Osteoblast (primary cell): ENCODE results near the gene EYS. TPM values are rescaled to one million over a fixed set of nuclear protein-coding genes. Genes with fewer than 3 reads are reported as not detected.

Experiments used
- DNase-seq: peaks from one replicate; pipeline ENCODE4 v3.0.0; 2011; ENCODE audit warnings: low spot score, mixed read lengths; ENCODE audit not compliant: insufficient read length; ENCODE audit errors: missing footprints
- H2AFZ ChIP-seq: 2 replicates; pipeline ENCODE4 v1.6.0; 2011; ENCODE audit warnings: mild to moderate bottlenecking, low read length
- H3K27ac ChIP-seq: 2 replicates; pipeline ENCODE4 v1.5.1; 2011; ENCODE audit warnings: mild to moderate bottlenecking, low read depth, low read length, moderate library complexity
- H3K27me3 ChIP-seq: 2 replicates; pipeline ENCODE4 v1.6.0; 2012; ENCODE audit warnings: mild to moderate bottlenecking, control low read depth, inconsistent platforms, low read length, moderate library complexity; ENCODE audit not compliant: insufficient read depth
- H3K36me3 ChIP-seq: 2 replicates; pipeline ENCODE4 v1.5.1; 2011; ENCODE audit warnings: mild to moderate bottlenecking, low read length, control low read depth, moderate library complexity; ENCODE audit not compliant: insufficient read depth
- H3K4me1 ChIP-seq: 2 replicates; pipeline ENCODE4 v1.5.1; 2011; ENCODE audit warnings: mild to moderate bottlenecking, low read length, control low read depth, moderate library complexity; ENCODE audit not compliant: insufficient read depth
- H3K4me2 ChIP-seq: 2 replicates; pipeline ENCODE4 v1.6.0; 2011; ENCODE audit warnings: mild to moderate bottlenecking, low read length; ENCODE audit not compliant: insufficient read depth
- H3K4me3 ChIP-seq: fragments of 200-600 bp; sonication (generic); 3 replicates; pipeline ENCODE4 v1.5.1; 2012; ENCODE audit warnings: mild to moderate bottlenecking, low read length, inconsistent platforms; ENCODE audit not compliant: insufficient read depth
- H3K79me2 ChIP-seq: 2 replicates; pipeline ENCODE4 v1.6.0; 2012; ENCODE audit warnings: mild to moderate bottlenecking, low read length, control low read depth, inconsistent platforms; ENCODE audit not compliant: insufficient read depth
- H3K9me3 ChIP-seq: 2 replicates; pipeline ENCODE4 v1.5.1; 2011; ENCODE audit warnings: low read depth, low read length, control low read depth
- H4K20me1 ChIP-seq: 2 replicates; pipeline ENCODE4 v1.6.0; 2012; ENCODE audit warnings: mild to moderate bottlenecking, low read length, control low read depth; ENCODE audit not compliant: insufficient read depth
- total RNA-seq: library from RNA; depleted of rRNA; stranded (reverse); fragments of >200 nt; gene quantifications from 2 replicates; pipeline ENCODE4 v1.2.3, GENCODE V29; 2012
- TF ChIP-seq, protein P1 (sequence below): IDR thresholded peaks from 2 replicates; pipeline ENCODE4 v1.5.1; 2011; ENCODE audit warnings: mild to moderate bottlenecking, low read depth, low read length, moderate library complexity; ENCODE audit errors: extremely low read depth

EYS gene
- total RNA-seq, 1 donor, result under 0.01 TPM

DNA sequence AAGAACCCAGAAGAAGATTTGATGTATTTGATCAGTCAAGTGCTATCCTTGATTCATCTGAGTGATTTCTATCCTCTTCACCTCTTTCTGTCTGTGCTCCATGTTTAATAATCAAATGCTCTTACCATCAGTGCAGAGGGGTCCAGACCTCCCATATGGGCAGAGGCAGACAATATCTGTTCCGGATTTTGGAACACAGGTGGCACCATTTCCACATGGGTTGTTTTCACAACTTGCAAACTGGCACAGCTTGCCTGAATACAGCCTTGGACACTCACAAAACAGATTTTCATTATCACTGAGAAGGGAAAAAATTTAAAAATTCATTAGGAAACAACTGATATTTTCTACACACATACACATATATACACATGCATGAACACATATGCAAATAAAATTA lies 1843.0 kb downstream of the EYS start:
- DNase-seq, result no peak
- TF ChIP-seq, protein P1, sequence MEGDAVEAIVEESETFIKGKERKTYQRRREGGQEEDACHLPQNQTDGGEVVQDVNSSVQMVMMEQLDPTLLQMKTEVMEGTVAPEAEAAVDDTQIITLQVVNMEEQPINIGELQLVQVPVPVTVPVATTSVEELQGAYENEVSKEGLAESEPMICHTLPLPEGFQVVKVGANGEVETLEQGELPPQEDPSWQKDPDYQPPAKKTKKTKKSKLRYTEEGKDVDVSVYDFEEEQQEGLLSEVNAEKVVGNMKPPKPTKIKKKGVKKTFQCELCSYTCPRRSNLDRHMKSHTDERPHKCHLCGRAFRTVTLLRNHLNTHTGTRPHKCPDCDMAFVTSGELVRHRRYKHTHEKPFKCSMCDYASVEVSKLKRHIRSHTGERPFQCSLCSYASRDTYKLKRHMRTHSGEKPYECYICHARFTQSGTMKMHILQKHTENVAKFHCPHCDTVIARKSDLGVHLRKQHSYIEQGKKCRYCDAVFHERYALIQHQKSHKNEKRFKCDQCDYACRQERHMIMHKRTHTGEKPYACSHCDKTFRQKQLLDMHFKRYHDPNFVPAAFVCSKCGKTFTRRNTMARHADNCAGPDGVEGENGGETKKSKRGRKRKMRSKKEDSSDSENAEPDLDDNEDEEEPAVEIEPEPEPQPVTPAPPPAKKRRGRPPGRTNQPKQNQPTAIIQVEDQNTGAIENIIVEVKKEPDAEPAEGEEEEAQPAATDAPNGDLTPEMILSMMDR, result no peak

DNA sequence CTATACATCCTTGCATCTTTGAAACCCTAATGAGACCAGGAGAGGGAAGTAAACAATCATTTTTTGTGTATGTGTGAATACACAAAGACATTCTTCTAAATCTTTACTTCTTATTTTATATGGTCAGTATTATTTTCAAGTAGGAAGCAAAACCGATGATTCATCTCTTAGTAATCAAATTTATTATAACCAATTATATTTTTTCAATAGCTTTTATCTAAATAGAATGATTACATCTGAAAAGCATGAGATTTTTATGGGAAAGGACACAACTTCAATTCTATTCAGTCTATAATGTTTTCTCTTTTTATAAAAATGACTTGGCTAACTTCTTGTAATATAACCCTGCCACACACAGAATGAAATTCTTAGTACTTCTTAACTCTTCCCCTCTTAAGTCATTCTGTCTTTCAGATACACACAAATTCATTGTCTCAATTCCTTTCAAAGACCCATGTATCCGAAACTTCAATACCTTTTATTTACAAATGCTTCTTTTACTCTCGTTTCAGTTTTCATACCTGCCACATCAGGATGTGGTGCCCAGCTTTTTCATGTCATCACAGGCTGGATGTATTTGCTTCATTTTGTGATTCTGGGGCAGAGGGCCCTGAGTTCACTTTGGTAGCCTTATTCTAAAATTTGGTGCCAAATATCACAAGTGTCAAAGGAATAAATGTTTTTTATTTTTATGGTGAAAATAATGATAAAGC lies 1844.4 kb downstream of the EYS start:
- H3K4me3 ChIP-seq, result no peak overlapping the region
- no peaks in the 10 kb centered on the region for H3K27me3 ChIP-seq
- TF ChIP-seq, protein P1, result no peak
- H3K36me3 ChIP-seq, result no peaks in the 10 kb centered on the region
- no peaks in the 10 kb centered on the region for H3K4me1 ChIP-seq
- H3K27ac ChIP-seq, result no peak overlapping the region
- no peaks in the 10 kb centered on the region for H4K20me1 ChIP-seq
- DNase-seq, result no peak
- no peaks in the 10 kb centered on the region for H3K79me2 ChIP-seq
- no peak overlapping the region for H3K4me2 ChIP-seq
- H2AFZ ChIP-seq, result no peak overlapping the region
- H3K9me3 ChIP-seq, result no peaks in the 10 kb centered on the region

More for the DNA sequence above, 1843.0 kb downstream of the EYS start:
- Histone ChIP-seq H3K4me3 (no peak overlapping the region), H3K4me1 (no peaks in the 10 kb centered on the region), H3K4me2 (no peak overlapping the region), H3K36me3 (no peaks in the 10 kb centered on the region), H2AFZ (no peak overlapping the region), H3K79me2 (no peaks in the 10 kb centered on the region), H3K27me3 (no peaks in the 10 kb centered on the region), H3K27ac (no peak overlapping the region), H3K9me3 (no peaks in the 10 kb centered on the region), H4K20me1 (no peaks in the 10 kb centered on the region)

GRCh38 chr6:63859528-63859927 lies 1847.5 kb downstream of the EYS start:
- no peaks in the 10 kb centered on the region for H3K79me2 ChIP-seq
- H3K9me3 ChIP-seq, result no peaks in the 10 kb centered on the region
- H3K4me1 ChIP-seq, result no peaks in the 10 kb centered on the region
- H4K20me1 ChIP-seq, result no peaks in the 10 kb centered on the region
- no peak overlapping the region for H3K4me3 ChIP-seq
- H3K4me2 ChIP-seq, result no peak overlapping the region
- DNase-seq, result no peak
- H3K36me3 ChIP-seq, result no peaks in the 10 kb centered on the region
- no peak overlapping the region for H3K27ac ChIP-seq
- no peaks in the 10 kb centered on the region for H3K27me3 ChIP-seq
- no peak overlapping the region for H2AFZ ChIP-seq
- TF ChIP-seq, protein P1, result no peak

- no peaks in the 10 kb centered on the region for H3K9me3 ChIP-seq
- DNase-seq, result no peak
These were observed 1848.3 kb downstream of the EYS start for GRCh38 chr6:63858691-63859090.

More at GRCh38 chr6:63858691-63859090, 1848.3 kb downstream of the EYS start:
- Histone ChIP-seq H3K36me3 (no peaks in the 10 kb centered on the region), H4K20me1 (no peaks in the 10 kb centered on the region), H3K79me2 (no peaks in the 10 kb centered on the region), H3K4me2 (no peak overlapping the region), H3K4me1 (no peaks in the 10 kb centered on the region), H3K27me3 (no peaks in the 10 kb centered on the region), H2AFZ (no peak overlapping the region), H3K4me3 (no peak overlapping the region), H3K27ac (no peak overlapping the region)
- TF ChIP-seq, protein P1, result no peak
